Mononuclear cell (primary cell): Measurements from ENCODE around the gene VCP. TPM values are rescaled to one million over a fixed set of nuclear protein-coding genes. Genes with fewer than 3 reads are reported as not detected.

Experiments used
- H3K27me3 ChIP-seq: 2 replicates; pipeline ENCODE4 v1.6.0; 2011; ENCODE audit warnings: low read length, control low read depth; ENCODE audit not compliant: insufficient read depth
- H3K4me1 ChIP-seq: 2 replicates; pipeline ENCODE4 v1.5.1; 2011; ENCODE audit warnings: mild to moderate bottlenecking, low read length, control low read depth; ENCODE audit not compliant: insufficient read depth
- H3K4me3 ChIP-seq: 2 replicates; pipeline ENCODE4 v1.5.1; 2011; ENCODE audit warnings: mild to moderate bottlenecking, low read length, moderate library complexity
- H3K9me3 ChIP-seq: 2 replicates; pipeline ENCODE4 v1.5.1; 2011; ENCODE audit warnings: low read depth, mild to moderate bottlenecking, control low read depth, low read length
- total RNA-seq: library from RNA; depleted of rRNA; stranded (reverse); fragments of >200 nt; gene quantifications from one replicate; pipeline ENCODE4 v1.2.3, GENCODE V29; 2012

The VCP gene
- total RNA-seq, 1 donor, result 166 TPM

DNA sequence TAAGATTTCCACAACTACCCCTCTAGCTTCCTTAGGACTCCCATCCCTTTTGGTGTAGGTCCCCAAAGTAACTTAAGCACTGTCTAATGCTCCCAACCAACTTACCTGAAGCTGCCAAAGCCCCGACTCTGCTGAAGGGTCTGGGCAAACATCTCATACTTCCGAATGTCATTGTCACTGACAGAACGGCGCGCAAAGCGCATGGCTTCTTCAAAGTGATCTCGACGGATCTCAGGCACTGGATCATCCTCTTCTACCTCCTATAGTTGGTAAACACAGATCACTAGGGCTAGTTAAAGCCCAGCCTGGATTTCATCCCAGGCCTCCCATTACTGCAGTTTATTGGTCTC, 15.2 kb downstream of the VCP start:
- Histone ChIP-seq H3K4me3 (no peak overlapping the region), H3K27me3 (no peaks in the 10 kb centered on the region)

DNA sequence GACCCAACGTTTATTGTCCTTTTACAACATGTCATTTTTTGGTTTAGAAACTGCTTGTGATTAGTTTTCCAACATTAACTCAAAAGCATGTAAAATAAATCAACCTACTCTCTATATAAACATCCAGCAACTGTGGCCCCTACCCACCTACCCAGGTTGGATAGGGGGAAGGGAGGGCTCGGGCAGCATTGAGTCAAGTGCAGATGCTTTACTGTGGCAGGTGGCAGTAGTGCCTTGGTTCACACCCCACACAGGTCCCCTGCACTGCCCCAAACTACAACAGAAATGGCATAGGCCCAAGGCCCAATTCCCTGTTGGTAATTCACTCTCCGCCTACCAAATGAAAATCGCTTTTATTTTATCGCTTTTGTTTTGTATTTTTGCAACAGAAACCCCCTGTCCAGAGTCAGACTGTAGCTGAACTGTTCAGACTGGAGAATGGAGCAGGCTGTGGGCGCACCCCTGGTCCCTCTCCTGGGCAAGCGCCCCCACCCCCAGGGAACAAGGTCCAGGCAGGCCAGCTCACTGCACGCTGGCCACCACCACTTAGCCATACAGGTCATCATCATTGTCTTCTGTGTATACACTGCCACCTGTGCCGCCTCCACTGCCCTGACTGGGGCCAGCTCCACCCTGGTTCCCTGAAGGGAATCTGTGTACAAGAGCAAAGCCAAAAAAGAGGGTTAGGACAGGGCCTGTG, 15.7 kb downstream of the VCP start:
- Histone ChIP-seq H3K4me3 (no peak overlapping the region), H3K27me3 (no peaks in the 10 kb centered on the region), H3K9me3 (no peaks in the 10 kb centered on the region), H3K4me1 (no peaks in the 10 kb centered on the region)

More for the DNA sequence above, 15.2 kb downstream of the VCP start:
- Histone ChIP-seq H3K4me1 (no peaks in the 10 kb centered on the region), H3K9me3 (no peaks in the 10 kb centered on the region)

DNA sequence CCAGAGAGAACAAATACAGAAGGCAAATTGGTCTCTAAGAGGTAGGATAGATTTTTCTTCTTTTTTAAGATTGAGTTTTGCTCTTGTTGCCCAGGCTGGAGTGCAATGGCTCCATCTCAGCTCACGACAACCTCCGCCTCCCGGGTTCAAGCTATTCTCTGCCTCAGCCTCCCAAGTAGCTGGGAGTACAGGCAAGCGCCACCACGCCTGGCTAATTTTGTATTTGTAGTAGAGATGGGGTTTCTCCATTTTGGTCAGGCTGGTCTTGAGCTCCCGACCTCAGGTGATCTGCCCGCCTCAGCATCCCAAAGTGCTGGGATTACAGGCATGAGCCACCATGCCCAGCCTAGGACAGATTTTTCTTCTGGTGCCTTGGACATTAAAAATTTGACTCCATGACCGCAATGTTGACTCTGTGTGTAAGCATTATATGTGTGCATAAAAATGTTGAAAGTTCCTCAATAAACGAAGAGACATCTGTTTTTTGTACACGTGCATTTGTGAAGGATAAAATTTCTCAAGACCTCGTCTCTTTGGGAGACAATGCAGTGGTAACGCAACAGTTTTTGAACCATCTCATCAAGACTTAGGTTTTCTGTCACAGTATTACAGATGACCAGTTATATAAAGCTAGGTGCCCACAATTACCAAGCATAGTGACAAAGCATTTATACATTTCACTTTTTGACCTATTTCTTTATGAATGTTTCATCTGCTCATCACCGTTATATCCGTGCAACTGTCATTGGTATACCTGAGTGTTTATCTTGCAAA, 17.4 kb downstream of the VCP start:
- Histone ChIP-seq H3K27me3 (no peaks in the 10 kb centered on the region), H3K9me3 (no peaks in the 10 kb centered on the region), H3K4me1 (no peaks in the 10 kb centered on the region), H3K4me3 (no peak overlapping the region)

DNA sequence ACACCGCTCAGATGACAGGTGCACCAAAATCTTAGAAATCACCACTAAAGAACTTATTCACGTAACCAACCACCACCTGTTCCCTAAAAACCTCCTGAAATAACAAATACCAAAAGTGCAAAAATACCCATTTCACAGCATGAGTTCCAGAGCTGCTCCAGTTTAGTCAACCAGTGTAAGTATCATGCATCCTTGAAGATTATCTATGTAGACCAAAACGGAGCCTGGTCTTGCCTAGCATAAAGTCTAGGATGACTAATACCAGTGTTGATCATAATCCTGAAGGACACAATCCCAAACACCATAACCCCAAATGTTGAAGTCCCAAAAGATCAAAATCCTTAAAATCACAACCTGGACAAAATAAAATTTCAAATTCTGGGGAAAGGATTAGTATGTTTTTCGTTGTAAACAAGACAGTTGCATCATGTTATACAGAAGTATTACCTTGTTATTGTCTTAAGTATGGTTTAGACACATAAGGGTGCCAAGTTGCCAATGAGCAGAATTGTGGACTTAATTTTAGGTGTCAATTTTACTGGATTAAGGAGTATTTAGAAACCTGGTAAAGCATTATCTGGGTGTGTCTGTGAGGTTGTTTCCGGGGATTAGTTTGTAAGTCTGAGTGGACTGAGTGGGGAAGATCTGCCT, 18.1 kb downstream of the VCP start:
- Histone ChIP-seq H3K27me3 (no peaks in the 10 kb centered on the region), H3K4me1 (no peaks in the 10 kb centered on the region), H3K9me3 (no peaks in the 10 kb centered on the region), H3K4me3 (no peak overlapping the region)

DNA sequence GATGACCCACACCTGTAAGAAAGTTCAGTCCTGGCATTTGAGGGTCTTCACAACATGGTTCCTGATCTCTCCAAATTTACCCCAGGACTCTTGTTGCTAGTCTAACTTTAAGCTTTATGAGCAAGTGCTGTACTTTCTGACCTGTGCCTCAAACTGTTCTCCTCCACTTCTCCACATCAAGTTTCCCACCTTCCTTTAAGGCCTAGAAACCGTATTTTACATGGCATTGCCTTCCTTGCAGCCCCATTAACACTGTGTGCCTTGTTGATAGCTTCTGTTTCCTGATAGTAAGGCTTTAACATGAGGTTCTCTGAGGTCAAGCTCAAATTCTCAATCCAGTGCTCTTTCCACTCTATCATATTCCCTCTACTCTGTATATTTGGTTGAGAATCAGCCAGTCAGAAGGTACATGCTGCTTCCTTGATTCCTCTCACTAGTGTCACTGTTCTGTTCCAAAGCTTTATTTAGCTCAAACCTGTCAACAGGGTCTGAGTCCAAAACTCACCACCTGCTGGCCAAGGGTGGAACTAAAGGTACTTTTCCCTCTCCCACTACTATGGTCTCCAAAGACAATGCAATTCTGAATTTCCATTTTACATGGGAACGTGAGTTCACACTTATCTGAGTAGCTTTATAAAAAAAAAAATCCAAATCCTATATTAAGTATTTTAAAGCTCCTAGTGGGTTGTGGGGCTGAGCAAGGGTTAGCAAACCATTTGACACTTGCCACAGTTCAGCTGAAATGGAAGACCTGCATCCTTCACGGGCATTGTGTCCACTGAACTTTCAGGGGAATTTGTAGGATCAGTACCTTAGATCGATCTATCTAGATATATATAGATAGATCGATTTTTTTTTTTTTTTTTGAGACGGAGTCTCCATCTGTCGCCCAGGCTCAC, 21.1 kb downstream of the VCP start:
- Histone ChIP-seq H3K9me3 (no peaks in the 10 kb centered on the region), H3K4me1 (no peaks in the 10 kb centered on the region), H3K27me3 (no peaks in the 10 kb centered on the region), H3K4me3 (no peak overlapping the region)

DNA sequence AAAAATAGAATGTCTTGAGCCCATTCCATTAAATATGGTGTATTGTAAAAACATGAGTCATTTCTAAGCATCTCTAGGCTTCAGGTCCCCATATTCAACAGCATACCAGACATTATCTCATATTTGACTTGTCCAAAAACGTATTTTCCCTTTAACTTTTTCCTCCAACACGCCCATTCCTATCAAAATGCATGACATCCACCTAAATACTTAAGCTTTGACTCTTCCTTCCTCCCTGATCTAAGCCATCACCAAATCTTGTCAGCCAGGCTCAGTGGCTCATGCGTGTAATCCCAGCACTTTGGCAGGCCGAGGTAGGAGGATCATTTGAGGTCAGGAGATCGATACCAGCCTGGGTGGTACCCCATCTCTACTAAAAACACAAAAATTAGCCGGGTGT, 23.9 kb downstream of the VCP start:
- H3K4me1 ChIP-seq, result no peaks in the 10 kb centered on the region
- H3K4me3 ChIP-seq, result no peak overlapping the region
- H3K27me3 ChIP-seq, result no peaks in the 10 kb centered on the region
- H3K9me3 ChIP-seq, result no peaks in the 10 kb centered on the region

DNA sequence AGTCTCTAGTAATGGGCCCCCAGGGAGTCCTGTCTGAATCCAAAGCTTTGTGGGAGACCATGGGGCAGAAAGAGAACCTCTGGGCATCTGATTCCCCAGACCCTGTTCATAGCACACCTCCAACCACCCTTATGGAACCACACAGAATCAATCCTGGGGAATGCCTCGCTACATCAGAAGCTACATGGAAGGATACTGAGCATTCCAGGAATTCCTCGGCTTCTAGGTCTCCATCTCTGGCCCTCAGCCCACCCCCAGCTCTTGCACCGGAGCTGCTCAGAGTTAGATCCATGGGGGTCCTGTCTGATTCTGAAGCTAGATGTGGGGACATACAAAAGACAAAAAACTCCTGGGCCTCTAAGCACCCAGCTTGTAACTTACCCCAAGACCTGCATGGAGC, 28.4 kb downstream of the VCP start:
- Histone ChIP-seq H3K9me3 (no peaks in the 10 kb centered on the region), H3K27me3 (no peaks in the 10 kb centered on the region), H3K4me1 (no peaks in the 10 kb centered on the region), H3K4me3 (no peak overlapping the region)

DNA sequence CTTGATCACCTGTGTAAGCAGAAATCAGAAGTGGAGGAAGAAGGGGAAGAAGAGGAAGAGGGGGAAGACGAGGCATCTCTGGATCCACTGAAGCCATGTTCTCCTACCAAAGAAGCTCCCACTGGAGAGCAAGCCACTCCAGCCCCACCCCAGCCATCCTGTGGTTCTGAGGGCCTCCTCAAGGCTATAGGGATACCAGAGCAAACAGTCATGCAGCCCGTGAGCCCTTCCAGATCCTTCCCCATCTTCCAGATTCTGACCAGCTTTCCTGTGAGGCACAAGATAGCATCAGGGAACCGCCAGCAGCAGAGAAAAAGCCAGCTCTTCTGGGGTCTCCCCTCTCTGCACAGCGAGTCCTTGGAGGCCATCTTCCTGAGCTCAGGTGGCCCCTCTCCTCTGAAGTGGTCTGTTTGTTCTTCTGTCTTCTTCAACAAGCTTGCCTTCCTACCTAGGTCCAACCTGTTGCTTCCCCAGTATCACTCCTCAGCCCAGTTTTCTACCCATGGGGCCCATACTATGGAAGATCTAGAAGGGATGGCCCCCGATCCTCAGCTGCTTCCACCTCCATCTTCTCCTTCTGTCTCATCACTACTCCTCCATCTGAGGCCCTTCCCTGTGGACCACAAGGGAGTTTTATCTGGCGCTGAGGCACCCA, 29.4 kb downstream of the VCP start:
- H3K9me3 ChIP-seq, result no peaks in the 10 kb centered on the region
- no peaks in the 10 kb centered on the region for H3K27me3 ChIP-seq
- no peaks in the 10 kb centered on the region for H3K4me1 ChIP-seq
- H3K4me3 ChIP-seq, result no peak overlapping the region

DNA sequence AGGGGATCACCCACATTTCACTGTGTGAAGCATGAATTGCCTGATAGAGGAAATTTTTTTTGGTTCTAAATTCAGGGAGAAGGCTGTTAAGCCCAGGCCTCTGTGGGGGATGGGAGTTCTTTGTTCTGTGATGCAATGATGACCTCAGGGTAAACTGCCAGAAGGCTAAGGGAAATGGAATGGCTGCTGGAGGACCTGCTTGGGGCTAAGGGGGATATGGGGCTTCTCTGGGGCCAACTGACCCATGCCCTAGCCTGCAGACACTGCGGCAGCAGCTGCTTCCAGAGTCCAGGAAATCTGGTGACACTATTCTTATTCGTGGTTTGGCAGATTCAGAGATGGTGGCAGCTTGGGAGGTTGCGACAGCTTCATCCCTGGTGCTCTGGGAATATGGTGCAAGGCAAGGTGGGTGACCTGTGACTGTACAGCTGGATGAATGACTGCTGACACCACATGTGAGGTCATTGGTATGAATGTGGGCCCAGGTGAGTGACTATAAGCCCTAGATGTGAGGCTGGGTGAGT, 30.3 kb downstream of the VCP start:
- no peaks in the 10 kb centered on the region for H3K27me3 ChIP-seq
- H3K4me1 ChIP-seq, result no peaks in the 10 kb centered on the region
- H3K9me3 ChIP-seq, result no peaks in the 10 kb centered on the region
- H3K4me3 ChIP-seq, result no peak overlapping the region

DNA sequence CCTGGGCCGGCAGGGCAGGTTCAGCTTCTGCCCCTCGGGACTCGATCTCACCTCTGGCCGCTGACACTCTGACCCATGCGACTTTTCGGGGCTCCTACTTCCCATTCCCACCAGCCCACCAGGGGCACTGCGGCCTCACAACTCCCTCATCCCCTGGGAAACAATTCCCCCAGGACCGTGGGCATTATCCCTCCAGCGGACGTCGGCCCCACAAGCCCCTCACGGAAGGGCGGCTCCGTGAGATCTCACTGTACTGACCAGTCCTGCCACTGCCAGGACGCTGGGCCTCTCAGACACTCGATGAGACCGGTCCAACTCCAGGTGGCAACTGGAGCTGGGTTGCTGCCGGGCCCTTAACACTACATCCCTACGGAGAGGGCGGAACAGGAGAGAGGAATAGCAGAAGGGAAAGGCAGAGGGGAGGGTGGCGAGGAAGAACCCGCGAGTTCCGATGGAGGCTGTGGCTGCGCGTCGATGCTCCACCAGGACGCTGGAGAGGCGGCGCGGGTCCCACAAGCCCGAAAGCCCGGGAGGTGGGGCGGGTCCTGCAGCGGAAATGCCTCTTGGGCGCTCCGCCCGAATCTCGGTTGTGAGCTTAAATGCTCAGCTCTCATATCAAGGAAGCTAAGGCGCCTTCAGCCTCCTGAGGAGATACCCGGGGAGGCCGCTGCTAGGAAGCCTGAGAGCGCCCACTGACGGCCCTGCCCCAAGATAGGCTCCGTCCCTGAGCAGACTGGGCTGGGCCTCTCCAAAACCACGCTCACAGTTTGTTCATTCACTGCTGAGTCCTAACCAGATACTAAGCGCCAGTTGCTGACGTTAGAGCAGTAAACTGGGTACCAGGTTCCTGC, 36.3 kb downstream of the VCP start:
- H3K27me3 ChIP-seq, result no peaks in the 10 kb centered on the region
- H3K4me1 ChIP-seq, result peaks cover 6% of the 10 kb centered on the region
- no peaks in the 10 kb centered on the region for H3K9me3 ChIP-seq
- no peak overlapping the region for H3K4me3 ChIP-seq

DNA sequence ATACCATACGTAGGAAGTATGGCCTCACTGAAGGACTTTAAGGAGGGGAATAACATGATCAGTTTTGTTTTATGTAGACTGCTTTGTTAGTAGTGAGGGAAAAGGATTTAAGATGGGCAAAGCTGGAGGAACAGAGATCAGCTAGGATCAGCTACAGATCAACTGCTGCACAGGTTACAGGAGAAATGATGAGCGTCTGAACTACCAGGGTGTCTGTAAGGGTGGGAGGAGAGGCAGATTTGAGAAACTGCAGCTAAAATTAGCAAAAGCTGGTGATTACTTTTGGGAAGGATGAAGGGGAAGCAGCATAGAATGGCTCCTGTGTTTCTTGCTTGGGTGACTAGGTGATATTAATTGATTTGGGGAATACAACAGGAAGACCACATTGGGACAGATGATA, 39.3 kb downstream of the VCP start:
- H3K4me3 ChIP-seq, result no peak overlapping the region
- H3K27me3 ChIP-seq, result no peaks in the 10 kb centered on the region
- H3K4me1 ChIP-seq, result peaks cover 6% of the 10 kb centered on the region
- no peaks in the 10 kb centered on the region for H3K9me3 ChIP-seq

DNA sequence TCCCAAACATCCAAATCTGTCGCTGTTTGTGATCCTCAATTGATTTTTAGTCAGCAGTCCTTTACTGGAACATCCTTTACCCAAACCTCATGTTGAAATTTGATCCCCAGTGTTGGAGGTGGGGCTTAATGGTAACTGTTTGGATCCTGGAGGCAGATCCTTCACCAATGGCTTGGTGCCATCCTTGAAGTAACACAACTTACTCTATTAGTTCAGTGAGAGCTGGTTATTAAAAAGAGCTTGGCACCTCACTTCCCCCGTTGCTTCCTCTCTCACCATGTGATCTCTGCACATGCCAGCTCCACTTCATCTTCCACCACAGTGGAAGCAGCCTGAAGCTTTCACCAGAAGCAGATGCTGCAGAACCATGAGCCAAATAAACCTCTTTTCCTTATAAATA, 42.6 kb downstream of the VCP start:
- Histone ChIP-seq H3K9me3 (no peaks in the 10 kb centered on the region), H3K4me3 (no peak overlapping the region), H3K4me1 (no peaks in the 10 kb centered on the region), H3K27me3 (no peaks in the 10 kb centered on the region)

DNA sequence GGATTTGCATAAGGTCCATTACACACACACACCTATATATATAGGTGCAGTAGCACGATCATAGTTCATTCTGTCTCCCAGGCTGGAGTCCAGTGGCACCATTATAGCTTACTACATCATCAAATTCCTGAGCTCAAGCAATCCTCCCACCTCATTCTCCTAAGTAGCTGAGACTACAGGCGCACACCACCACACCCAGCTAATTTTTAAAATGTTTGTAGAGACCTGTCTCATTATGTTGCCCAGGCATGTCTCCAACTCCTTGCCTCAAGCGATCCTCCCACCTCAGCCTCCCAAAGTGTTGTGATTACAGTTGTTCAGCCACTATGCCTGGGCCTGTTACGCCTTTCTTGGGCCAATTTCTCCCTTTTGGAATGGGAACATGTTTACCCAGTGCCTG, 43.2 kb downstream of the VCP start:
- Histone ChIP-seq H3K27me3 (no peaks in the 10 kb centered on the region), H3K4me3 (no peak overlapping the region), H3K4me1 (no peaks in the 10 kb centered on the region), H3K9me3 (no peaks in the 10 kb centered on the region)

DNA sequence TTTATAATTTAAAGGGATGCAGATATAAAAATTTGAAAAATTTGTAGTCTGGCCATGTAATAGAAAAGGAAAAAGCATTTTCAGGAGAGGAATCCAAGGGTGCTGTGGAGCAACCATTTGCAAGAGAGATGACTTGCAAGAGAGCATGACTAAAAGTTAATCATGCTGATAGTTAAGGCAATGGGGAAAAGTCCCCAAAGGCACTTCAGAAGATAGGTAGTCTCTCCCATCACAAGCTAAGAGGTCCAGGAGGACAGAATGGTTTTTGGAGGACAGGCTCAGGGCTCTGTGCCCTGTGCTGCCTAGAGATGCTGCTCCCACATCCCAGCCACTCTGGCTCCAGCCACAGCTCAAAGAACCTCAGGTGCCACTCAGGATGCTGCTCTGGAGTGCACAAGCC, 44.1 kb downstream of the VCP start:
- Histone ChIP-seq H3K4me3 (no peak overlapping the region), H3K9me3 (no peaks in the 10 kb centered on the region), H3K27me3 (no peaks in the 10 kb centered on the region), H3K4me1 (peaks cover 4% of the 10 kb centered on the region)
